ENCODE measurements around the gene CASQ1.
A peak's percentile ranks its signal among the peaks of the same experiment; 100 is the strongest.

Gene CASQ1

DNA sequence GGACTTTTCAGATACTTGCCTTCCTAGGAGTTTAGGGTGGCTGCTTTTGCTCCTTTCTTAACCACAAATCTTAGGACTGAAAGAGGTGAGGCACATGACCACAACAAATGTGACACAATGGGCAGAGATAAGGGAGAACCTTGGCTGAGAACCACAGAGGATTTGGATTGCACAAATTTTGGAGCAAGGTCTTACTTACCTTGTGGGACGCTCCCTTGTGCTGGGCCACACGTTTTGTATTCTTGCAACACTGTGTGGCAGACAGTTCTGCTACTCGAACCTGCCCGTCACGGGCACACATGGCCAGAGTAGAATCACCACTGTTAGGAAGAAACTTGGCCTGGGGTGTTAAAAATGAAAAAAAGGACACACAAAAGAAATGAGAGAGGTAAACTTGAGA is 48.0 kb downstream of the CASQ1 start:
- H3K27ac ChIP-seq = no peak overlapping the region
- TF ChIP-seq ZFX (IDR thresholded peaks at IDR 0.05; ENCODE audit: borderline replicate concordance) (no peak), CTCF (IDR thresholded peaks at IDR 0.05) (no peak)

DNA sequence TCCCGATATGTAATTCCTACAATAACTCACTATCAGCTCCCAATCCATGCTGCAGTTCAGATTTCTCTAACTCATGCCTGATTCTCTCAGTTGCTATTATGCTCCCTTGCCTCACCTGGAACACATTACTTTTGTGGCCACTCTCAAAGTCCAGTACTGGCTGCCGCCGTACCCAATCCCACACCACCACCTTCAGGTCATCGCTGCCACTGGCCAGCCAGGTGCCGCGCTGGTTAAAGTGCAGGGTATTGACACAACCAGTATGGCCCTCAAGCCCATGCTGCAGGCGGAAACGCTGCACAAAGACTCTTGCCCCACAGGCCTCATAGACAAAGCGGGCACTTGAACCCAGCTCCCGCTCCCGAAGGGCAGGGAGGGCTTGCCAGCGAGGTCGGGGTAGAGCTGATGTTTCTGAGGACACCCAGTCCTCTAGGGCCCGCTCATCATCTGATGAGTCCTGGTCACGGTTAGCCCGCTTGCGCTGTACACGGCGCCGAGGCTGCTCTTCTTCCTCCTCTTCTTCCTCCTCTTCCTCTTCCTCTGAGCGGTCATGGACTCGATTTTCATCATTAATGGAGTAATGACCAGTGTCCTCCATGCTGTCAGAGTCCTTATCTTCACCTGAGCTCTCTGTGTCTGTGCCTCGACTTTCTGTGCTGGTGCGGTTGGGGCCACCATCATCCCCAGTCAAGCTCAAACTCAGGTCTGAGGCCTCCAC is 49.4 kb downstream of the CASQ1 start:
- H3K27ac ChIP-seq = no peak overlapping the region
- TF ChIP-seq CTCF (IDR thresholded peaks at IDR 0.05) = no peak
- no peak for TF ChIP-seq ZFX (IDR thresholded peaks at IDR 0.05; ENCODE audit: borderline replicate concordance)

DNA sequence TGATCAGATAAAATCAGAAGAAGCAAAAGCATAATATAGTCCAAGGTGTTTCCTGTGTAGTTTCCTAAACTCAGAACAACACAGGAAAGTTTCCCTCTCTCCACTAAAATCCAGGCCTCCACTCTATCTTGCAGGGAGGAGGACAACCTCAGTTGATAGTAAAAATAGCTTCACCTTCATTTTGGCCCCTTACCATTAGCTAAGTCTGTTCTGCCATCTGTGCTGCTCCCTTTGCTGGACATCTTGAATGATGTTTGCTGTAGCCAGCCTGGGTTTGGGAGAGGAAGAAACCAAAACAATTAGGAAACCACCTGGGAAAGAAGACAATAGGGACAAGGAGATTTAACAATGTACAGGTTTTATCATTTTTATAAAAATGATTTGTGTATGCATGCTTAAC is 53.4 kb downstream of the CASQ1 start:
- peak overlapping the region; percentile 51 for H3K27ac ChIP-seq
- TF ChIP-seq CTCF (IDR thresholded peaks at IDR 0.05) (no peak), ZFX (IDR thresholded peaks at IDR 0.05; ENCODE audit: borderline replicate concordance) (no peak)

- TF ChIP-seq ZFX (IDR thresholded peaks at IDR 0.05; ENCODE audit: borderline replicate concordance) (no peak), CTCF (IDR thresholded peaks at IDR 0.05) (no peak)
- H3K27ac ChIP-seq = peak overlapping the region; percentile 51
Observed at GRCh38 chr1:160244209-160244608, 53.8 kb downstream of the CASQ1 start.

- no peak overlapping the region for H3K27ac ChIP-seq
- TF ChIP-seq CTCF (IDR thresholded peaks at IDR 0.05) = no peak
Observed at GRCh38 chr1:160245434-160245833, 55.1 kb downstream of the CASQ1 start.

GRCh38 chr1:160247053-160247452 is 56.7 kb downstream of the CASQ1 start:
- no peak for TF ChIP-seq ZFX (IDR thresholded peaks at IDR 0.05; ENCODE audit: borderline replicate concordance)
- TF ChIP-seq CTCF (IDR thresholded peaks at IDR 0.05) = no peak
- peak overlapping the region; percentile 40 for H3K27ac ChIP-seq

DNA sequence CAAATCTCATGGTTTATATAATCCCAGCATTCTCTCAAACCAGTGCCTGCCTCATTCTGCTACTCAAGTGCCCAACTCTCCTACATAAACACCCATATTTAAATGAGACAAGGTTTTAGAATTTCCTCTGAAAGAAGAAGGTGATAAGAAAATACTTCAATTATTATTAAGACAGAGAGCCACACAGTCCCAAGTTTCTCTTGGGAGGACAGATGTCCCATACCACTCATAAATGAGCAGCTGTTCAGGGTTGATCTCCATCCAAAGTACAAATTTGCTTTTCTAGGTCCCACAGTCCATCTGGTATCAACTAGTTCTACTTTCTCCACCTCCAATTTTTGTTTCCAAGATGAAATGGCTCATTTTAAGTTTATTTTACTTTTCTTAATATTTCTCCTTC is 60.6 kb downstream of the CASQ1 start:
- H3K27ac ChIP-seq = no peak overlapping the region
- TF ChIP-seq CTCF (IDR thresholded peaks at IDR 0.05) (no peak), ZFX (IDR thresholded peaks at IDR 0.05; ENCODE audit: borderline replicate concordance) (no peak)

Measured in 22Rv1 (cell line).